Right atrium auricular region (tissue), 2 donors: ENCODE data around the gene CTSH. TPM values are rescaled to one million over a fixed set of nuclear protein-coding genes. Genes with fewer than 3 reads are reported as not detected.

Experiments used
- DNase-seq: peaks from one replicate; pipeline ENCODE4 v3.0.0-alpha.2; 2019; ENCODE audit warnings: low spot score
- H3K27ac ChIP-seq, 2 donors: fragments of 200-600 bp; sonication (generic); 1 replicate in 1 of 2; 2 replicates in 1 of 2; pipeline ENCODE4 v1.5.1; 2016 to 2019
- H3K27me3 ChIP-seq, 2 donors: fragments of 200-600 bp; sonication (generic); one replicate each; pipeline versions ENCODE4 v1.5.1 to v1.6.0; 2017 to 2019
- H3K36me3 ChIP-seq: fragments of 200-600 bp; sonication (generic); one replicate; pipeline ENCODE4 v1.5.1; 2016
- H3K4me1 ChIP-seq, 2 donors: fragments of 200-600 bp; sonication (generic); one replicate each; pipeline versions ENCODE4 v1.5.1 to v1.6.0; 2017 to 2019
- H3K4me3 ChIP-seq, 2 donors: fragments of 200-600 bp; sonication (generic); 1 replicate in 1 of 2; 2 replicates in 1 of 2; pipeline ENCODE4 v1.5.1; 2017 to 2019; ENCODE audit warnings: mild to moderate bottlenecking in 1 of 2, moderate library complexity in 1 of 2
- H3K9me3 ChIP-seq, 2 donors: fragments of 200-600 bp; sonication (generic); one replicate each; pipeline ENCODE4 v1.5.1; 2019
- total RNA-seq, 2 donors: library from RNA; depleted of rRNA; stranded (reverse); fragments of >200 nt; gene quantifications; one replicate each; pipeline ENCODE4 v1.1.0, GENCODE V29; 2016
- TF ChIP-seq, protein P1 (sequence below), 2 donors: fragments of 200-600 bp; sonication (generic); IDR thresholded peaks; one replicate each; pipeline ENCODE4 v1.5.1; 2019; ENCODE audit warnings: antibody characterized with exemption in 2 of 2

CTSH gene
- total RNA-seq, 2 donors from 2014 or later: 51.0 to 114 TPM

DNA sequence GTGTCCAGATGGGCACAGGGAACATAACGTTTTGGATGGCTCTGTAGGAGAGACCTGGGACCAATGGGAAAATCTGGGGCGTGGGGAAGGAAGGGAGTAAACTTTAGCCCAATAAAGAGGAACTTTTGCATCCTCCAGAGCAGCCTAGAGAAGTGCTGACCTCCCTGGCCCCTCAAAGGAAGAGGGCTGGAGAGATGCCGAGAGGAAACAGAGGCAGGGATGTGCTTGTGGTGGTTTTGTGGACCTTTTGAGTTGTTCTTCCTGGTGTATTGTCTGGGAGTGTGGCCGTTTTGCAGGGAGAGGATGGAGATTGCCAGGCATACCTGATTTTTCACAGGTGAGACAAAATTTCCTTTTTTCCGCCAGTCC is 10.2 kb downstream of the CTSH start:
- H3K36me3 ChIP-seq: peaks cover 6% of the 10 kb centered on the region
- no peak for DNase-seq
- no peaks in the 10 kb centered on the region for H3K27me3 ChIP-seq
- H3K4me3 ChIP-seq: no peak overlapping the region
- peaks cover 0 to 69% of the 10 kb centered on the region in 2 donors for H3K4me1 ChIP-seq
- H3K27ac ChIP-seq: peak overlapping the region in 1 of 2 donors; percentile 31
- no peaks in the 10 kb centered on the region for H3K9me3 ChIP-seq
- TF ChIP-seq, protein P1, sequence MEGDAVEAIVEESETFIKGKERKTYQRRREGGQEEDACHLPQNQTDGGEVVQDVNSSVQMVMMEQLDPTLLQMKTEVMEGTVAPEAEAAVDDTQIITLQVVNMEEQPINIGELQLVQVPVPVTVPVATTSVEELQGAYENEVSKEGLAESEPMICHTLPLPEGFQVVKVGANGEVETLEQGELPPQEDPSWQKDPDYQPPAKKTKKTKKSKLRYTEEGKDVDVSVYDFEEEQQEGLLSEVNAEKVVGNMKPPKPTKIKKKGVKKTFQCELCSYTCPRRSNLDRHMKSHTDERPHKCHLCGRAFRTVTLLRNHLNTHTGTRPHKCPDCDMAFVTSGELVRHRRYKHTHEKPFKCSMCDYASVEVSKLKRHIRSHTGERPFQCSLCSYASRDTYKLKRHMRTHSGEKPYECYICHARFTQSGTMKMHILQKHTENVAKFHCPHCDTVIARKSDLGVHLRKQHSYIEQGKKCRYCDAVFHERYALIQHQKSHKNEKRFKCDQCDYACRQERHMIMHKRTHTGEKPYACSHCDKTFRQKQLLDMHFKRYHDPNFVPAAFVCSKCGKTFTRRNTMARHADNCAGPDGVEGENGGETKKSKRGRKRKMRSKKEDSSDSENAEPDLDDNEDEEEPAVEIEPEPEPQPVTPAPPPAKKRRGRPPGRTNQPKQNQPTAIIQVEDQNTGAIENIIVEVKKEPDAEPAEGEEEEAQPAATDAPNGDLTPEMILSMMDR (IDR thresholded peaks at IDR 0.05): no peak

DNA sequence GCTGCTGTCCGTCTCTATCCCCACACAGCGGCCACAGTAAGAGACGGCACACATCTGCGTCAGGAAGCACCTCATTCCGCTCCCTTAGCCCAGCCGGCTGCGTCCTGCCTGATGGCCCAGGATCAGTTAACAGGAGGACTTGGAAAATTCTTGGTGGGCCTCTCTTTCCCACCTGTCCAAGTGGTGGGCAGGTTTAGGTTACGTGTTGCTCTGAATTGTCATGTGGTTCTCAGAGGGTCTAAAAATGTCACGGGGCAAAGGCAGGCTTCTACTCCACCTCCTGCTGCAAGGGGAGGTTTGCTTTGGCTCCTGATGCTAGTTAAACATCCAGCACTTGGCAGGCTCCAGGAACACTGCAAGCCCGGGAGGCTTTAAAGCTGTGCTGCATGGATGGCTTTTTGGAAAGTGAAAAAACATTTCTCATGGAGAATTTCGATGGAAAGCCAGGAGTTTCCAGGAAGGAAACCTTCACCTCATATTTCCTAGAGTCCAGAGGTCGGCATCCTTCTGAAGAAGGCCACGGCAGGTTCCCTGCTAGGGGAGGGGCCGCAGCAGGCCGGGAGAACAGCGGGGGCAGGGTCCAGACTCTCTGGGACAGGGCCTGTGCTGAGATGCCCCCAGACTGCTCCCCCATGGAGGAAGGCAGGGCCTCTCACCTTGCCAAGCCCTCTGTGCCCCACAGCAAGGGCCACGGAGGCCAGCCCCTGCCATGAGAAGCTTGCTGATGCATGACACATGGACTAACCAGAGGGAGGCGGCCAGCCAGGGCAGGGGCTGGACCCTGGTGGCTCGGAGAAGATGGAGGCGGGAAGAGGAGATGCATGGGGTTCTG is 10.8 kb downstream of the CTSH start:
- H3K9me3 ChIP-seq: no peaks in the 10 kb centered on the region
- TF ChIP-seq, protein P1 (IDR thresholded peaks at IDR 0.05): no peak
- peaks cover 6% of the 10 kb centered on the region for H3K36me3 ChIP-seq
- H3K27me3 ChIP-seq: no peaks in the 10 kb centered on the region
- peak overlapping the region in 1 of 2 donors; percentile 31 for H3K27ac ChIP-seq
- H3K4me3 ChIP-seq: no peak overlapping the region
- DNase-seq: peak; percentile 67
- peaks cover 0 to 64% of the 10 kb centered on the region in 2 donors for H3K4me1 ChIP-seq

DNA sequence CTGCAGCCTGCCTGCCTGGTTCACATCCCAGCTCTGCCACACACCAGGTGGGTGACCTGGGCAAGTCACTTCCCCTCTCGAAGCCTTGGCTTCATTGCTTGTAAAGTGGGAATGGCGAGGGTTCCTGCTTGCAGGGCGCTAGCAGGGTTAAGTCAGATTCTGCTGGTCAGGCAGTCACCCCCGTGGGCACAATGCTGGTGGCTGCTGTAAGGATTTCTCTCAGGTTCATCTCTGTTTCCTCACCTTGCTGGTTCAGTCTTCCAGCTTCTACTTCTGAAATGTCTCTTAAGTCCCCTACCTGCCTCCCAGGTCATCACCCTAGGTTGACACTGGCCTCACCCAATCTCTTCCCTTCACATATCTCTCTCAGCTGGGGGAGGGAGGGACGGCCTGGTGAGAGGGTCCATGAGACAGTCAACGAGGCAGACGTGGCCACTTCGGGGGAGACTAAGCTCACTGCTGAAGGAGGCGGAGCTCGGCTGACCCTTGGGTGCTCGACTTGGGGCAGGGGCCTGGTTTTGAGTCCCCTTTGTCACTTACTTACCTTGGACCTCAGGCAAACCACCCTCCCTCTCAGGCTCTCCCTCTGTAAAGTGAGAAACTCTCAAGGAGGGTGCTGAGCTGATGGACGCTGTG is 11.5 kb downstream of the CTSH start:
- no peaks in the 10 kb centered on the region for H3K9me3 ChIP-seq
- DNase-seq: no peak
- peaks cover 0 to 57% of the 10 kb centered on the region in 2 donors for H3K4me1 ChIP-seq
- no peak overlapping the region for H3K4me3 ChIP-seq
- TF ChIP-seq, protein P1 (IDR thresholded peaks at IDR 0.05): no peak
- H3K27me3 ChIP-seq: no peaks in the 10 kb centered on the region
- peak overlapping the region in 1 of 2 donors; percentile 22 for H3K27ac ChIP-seq
- H3K36me3 ChIP-seq: peaks cover 6% of the 10 kb centered on the region

DNA sequence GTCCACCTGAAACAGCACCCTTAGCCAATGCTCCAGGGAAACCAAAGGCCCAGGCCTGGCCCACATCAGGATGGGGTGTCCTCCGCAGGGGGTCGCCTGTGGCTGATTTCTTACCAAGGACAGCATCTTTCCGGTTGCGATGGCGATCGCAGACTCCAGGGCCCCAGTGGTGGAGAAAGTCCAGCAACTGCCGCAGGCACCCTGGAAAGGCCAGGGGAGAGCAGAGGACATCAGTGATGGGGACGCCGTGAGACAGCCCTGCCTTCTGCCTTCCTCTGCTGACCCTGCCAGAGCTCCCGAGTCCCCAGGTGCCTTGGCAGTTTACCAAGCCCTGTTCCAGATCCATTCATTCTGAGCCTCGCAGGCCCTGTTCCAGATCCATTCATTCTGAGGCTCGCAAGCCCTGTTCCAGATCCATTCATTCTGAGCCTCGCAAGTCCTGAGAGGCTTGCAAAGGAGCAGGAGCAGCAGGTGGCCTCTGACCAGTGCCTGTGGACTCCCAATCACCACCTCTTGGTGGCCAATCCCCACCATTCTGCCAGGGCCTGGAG is 12.5 kb downstream of the CTSH start:
- Histone ChIP-seq H3K36me3 (peaks cover 6% of the 10 kb centered on the region), H3K4me3 (no peak overlapping the region), H3K9me3 (no peaks in the 10 kb centered on the region), H3K27me3 (no peaks in the 10 kb centered on the region), H3K27ac (no peak overlapping the region), H3K4me1 (peaks cover 0 to 48% of the 10 kb centered on the region in 2 donors)
- DNase-seq: no peak
- TF ChIP-seq, protein P1 (IDR thresholded peaks at IDR 0.05): no peak

DNA sequence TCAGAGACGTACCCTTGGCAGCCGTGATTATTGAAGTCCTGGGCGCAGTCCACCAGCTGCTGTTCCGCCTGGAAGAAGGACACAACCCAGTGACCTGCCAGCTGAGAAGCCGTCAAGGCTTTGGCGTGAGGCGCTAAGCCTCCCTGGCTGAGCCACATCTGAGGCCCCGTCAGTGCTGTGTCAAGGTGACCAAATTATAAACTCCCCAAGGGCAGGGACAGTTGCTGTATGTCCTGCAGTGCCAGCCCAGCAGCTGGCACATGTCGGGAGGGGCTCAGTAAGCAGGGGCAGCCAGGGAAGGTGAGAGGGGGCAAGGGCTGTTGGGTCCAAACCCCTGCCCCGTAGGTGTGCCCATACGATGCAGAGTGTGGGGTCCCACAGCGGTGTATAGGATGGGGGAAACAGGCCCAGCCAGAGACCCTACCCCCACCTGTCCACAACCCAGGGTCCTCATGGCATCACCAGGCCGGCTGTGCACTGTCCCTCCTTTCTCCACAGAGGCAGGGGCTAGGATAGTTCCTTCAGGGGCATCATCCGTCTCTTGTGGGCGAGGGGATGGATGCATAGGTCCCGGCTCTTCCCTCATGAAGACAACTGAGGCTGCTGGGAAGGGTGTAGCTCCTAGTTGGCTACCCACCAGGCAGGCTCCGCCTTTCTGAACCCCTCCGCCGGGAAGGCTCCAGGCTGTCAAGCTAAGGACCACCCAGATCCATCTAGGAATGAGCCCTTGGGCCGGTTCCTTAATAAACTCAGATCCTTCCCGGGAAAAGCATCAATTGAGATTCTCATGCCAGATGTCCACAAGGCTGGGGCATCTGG is 13.2 kb downstream of the CTSH start:
- TF ChIP-seq, protein P1 (IDR thresholded peaks at IDR 0.05): no peak
- DNase-seq: no peak
- Histone ChIP-seq H3K9me3 (no peaks in the 10 kb centered on the region), H3K36me3 (peaks cover 10% of the 10 kb centered on the region), H3K27me3 (no peaks in the 10 kb centered on the region), H3K4me3 (no peak overlapping the region), H3K4me1 (peaks cover 0 to 41% of the 10 kb centered on the region in 2 donors), H3K27ac (no peak overlapping the region)
